Measurements from ENCODE around the gene HHEX.
"Not testable (repeated sequence)": the region's sequence is repeated elsewhere in the genome, so short reads cannot be mapped to it uniquely, and the experiment has no call there.

HHEX gene

GRCh38 chr10:92737484-92737883 is 47.7 kb downstream of the HHEX start:
- DNase-seq (ENCODE audit: low read depth) = no peak

- DNase-seq (ENCODE audit: low read depth) = no peak
These were observed 51.0 kb downstream of the HHEX start for GRCh38 chr10:92740762-92741161.

GRCh38 chr10:92741741-92742140 is 52.0 kb downstream of the HHEX start:
- not testable (repeated sequence) for DNase-seq (ENCODE audit: low read depth)

GRCh38 chr10:92742331-92743228 is 52.8 kb downstream of the HHEX start:
- DNase-seq (ENCODE audit: low read depth) = no peak
